HG03066 (cell line): ENCODE measurements around the gene CACNA2D1.

Experiments
- ATAC-seq: cut with Tn5 transposase; IDR thresholded peaks from one replicate; pipeline ENCODE4 v1.9.1; 2021; ENCODE audit warnings: low read depth; ENCODE audit not compliant: unreplicated experiment

The CACNA2D1 gene

DNA sequence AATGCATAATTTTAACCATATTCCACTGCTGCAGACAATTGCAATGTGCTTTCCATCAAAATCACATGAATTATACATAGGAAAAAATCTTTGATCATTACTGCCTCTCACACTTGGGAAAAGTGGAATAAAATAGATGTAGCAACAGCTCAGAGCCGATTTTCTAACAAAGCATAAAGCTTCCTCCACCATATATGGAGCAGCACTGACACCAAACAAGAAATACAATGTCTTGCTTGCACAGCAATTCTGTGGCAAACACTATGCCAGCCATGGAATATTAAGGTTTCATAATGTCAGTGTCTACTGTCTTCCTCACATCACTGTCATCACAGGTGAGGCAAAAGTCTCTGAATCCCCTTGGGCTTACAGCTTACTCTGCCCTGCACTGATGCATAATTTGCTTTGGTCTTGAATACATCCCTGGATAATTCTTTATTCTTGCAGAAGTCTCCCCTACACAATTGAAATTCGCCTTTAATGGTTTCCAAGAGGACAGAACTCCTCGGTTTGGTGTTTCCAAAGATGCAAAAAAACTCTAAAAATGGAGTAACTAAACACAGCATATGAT, 198.5 kb downstream of the CACNA2D1 start:
- ATAC-seq: no peak

- no peak for ATAC-seq
Measured at GRCh38 chr7:82241356-82241755, 202.2 kb downstream of the CACNA2D1 start.

DNA sequence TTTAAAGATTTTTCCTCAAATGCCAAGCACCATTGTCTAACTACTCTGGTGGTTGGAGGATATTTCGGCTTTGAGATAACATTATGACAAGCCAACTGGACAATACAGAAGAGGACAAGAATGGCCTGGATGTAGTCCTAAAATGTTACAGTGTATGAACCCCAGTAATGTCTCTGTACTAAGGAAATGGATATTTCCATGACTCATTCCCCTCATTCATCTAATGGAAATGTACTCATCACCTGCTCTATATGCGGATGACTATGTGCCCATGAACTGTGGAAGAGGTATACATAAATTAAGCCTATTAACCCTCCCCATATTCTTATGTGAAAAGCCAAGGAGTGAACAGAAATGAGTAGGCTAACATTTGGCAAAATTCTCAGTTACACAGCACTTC, 207.9 kb downstream of the CACNA2D1 start:
- ATAC-seq: no peak

GRCh38 chr7:82234457-82235049, 209.0 kb downstream of the CACNA2D1 start:
- no peak for ATAC-seq

DNA sequence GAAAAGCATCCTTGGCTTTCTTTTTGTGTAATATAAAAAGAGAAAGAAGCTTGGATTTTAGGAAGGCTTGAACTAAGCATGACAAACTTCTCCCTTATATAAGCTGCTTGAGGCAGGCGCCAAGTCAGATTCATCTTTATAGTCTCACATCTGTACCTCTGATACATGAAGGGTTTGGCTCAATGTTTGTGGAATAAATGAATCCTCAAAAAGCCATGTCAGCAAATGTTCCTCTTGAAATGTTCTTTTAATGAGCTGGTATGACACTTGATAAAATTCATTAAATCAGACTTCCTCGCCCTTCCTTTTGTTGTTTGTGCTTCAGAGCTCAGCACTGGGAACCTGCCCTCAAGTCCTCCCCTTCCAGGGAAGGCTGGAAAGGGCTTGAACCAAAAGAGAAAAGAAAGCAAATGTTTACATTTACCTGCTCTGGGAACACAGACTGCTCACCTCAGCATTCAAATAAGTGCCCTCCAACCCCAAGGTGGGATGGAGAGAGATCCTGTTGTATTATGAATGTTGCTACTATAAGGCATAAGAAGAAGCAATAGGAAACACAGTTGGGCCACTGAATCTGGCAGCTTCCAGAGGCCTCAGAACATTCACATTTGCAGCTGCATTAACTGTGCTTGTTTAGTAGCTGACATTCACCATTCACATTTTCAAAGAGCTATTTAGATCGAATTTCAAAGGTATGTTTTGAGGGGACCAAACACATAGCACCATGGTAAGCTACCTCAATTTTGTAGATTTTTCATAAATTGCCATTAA, 212.6 kb downstream of the CACNA2D1 start:
- ATAC-seq: no peak

GRCh38 chr7:82229164-82229563, 214.4 kb downstream of the CACNA2D1 start:
- no peak for ATAC-seq

GRCh38 chr7:82226191-82226590, 217.4 kb downstream of the CACNA2D1 start:
- ATAC-seq: no peak

- no peak for ATAC-seq
Measured at GRCh38 chr7:82224529-82224928, 219.0 kb downstream of the CACNA2D1 start.

DNA sequence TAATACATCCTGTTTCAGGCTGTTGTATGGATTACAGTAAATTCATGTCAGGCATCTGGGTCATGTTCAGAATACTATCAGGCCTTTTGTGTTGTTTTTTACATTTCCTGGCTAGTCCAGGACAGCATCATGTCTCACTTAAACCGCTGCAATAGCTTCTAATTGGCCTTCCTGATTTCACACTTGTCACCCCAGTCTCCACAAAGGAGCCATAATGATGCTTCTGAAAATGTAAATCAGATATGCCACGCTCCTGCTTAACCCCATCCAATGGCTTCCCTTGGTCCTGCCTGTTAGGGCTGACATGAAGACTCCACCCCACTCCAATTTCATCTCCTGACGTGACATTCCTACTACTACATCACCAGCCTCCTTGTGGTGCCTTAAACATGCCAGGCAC, 220.0 kb downstream of the CACNA2D1 start:
- no peak for ATAC-seq

DNA sequence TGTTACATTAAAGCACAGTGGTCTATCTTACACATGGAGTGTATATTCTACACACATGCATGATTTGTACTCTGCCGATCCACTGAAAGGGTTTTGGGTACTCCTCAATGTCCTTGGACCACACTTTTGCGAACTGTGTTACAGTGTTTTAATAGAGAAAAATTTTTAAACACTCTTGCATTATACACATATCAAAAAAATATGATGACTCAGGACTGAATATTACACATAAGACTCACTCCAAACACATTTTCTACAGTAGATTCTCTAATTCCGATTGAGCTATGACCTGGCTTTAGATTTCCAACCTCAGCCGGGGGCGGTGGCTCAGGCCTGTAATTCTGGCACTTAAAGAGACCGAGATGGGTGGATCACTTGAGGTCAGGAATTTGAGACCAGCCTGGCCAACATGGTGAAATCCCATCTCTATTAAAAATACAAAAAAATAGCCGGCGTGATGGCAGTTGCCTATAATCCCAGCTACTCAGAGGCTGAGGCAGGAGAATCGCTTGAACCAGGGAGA, 222.4 kb downstream of the CACNA2D1 start:
- no peak for ATAC-seq

DNA sequence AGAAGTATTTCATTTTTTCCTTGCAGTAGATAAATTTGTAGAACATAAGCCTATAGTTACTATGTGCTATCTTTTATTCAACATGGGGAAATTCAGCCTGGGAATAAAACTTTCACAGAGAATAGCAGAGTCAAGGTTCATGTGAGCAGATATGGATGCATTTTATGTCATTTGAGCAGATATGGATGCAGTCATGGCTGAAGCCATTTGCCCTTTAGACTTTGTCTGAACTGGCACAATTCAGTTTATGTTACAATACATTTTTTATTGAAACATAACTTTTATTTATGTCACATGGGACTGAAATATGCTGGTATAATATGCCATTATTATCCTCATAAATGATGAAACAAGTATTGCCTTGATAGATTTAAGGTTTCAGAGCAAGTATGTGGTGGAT, 231.1 kb downstream of the CACNA2D1 start:
- no peak for ATAC-seq

- ATAC-seq: no peak
Measured at GRCh38 chr7:82211333-82211732, 232.2 kb downstream of the CACNA2D1 start.

GRCh38 chr7:82210416-82211184, 233.0 kb downstream of the CACNA2D1 start:
- ATAC-seq: no peak

DNA sequence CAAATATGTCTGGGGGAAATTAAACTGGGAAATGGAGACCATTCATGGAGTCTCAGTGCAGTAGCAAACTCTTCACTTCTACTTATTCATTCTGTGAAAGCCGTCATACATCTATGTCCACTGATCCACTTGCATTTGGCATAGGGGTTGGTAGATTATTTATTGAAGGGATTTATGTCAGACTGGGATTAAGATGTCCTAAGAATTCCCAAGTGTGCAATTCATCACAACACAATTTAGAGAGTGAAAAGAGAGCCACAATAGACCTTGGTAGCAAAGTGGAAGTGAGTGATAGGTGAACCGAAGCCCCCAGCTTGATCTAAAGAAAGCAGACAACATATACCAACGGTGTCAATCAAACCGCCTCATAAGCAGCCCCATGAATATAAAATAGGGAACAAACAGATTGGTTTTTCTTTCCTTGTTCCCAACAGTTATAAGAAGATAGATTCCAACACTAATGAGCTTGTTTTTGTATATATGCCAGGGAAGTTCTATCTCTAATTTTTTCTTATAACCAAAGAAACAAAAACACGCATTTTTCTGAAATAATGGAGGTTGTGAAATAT, 234.3 kb downstream of the CACNA2D1 start:
- ATAC-seq: no peak

GRCh38 chr7:82204694-82205093, 238.9 kb downstream of the CACNA2D1 start:
- ATAC-seq: no peak

- ATAC-seq: no peak
Measured at GRCh38 chr7:82202965-82203364, 240.6 kb downstream of the CACNA2D1 start.

- ATAC-seq: no peak
Measured at GRCh38 chr7:82202107-82202506, 241.5 kb downstream of the CACNA2D1 start.

- ATAC-seq: no peak
Measured at GRCh38 chr7:82200601-82201000, 243.0 kb downstream of the CACNA2D1 start.

GRCh38 chr7:82194016-82194643, 249.4 kb downstream of the CACNA2D1 start:
- ATAC-seq: no peak

GRCh38 chr7:82188636-82189035, 254.9 kb downstream of the CACNA2D1 start:
- no peak for ATAC-seq
